GM12873 (cell line): ENCODE results near the gene ARHGAP23.
A peak's percentile ranks its signal among the peaks of the same experiment; 100 is the strongest.

Experiments used
- TF ChIP-seq, protein P1 (sequence below): IDR thresholded peaks from 2 replicates; pipeline ENCODE4 v1.5.1; 2012; ENCODE audit warnings: low read depth, mild to moderate bottlenecking, moderate library complexity, low read length, control low read depth; ENCODE audit not compliant: insufficient read depth; ENCODE audit errors: missing control alignments

The ARHGAP23 gene

DNA sequence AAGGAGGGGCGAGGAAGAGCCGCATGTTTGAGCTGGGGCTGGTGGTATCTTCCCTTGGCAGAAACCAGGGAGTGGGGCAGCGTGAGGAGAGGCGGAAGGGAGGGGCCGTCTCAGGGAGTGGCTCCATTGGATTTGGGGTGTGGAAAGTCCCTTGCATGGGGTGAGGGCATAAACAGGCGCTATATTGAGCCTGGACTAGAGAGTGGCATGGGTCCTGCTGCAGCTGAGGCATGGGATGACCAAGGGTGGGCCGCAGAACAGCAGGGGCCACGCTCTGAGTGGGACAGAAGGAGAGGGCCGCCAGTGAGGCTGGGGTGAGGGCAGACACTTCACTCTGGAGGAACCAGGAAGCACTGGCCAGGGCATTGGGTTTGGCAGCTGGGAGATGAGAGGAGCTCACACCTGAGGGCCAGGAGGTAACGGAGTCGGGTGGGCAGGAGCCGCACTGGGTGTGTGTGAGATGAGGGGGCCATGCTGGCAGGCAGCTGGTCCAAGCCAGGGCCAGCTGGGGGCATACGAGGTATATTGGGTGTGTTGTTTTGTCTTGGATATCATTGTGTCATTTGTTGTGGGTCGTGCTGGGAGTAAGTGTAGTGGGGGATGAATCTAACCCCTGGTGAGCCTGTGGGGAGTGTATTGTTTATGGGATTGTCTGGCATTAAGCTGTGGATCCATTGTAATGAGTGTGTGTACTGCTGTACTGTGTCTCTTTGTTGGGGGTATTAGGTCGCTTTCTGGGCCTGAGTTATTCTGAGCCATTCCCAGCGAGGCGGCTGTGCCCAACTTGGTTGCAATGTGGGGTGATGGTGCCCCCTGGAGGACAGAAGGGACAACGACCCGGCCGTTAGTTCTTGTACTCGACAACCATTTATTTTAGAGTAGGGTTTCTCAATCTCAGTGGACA is 56.2 kb downstream of the ARHGAP23 start:
- TF ChIP-seq, protein P1, sequence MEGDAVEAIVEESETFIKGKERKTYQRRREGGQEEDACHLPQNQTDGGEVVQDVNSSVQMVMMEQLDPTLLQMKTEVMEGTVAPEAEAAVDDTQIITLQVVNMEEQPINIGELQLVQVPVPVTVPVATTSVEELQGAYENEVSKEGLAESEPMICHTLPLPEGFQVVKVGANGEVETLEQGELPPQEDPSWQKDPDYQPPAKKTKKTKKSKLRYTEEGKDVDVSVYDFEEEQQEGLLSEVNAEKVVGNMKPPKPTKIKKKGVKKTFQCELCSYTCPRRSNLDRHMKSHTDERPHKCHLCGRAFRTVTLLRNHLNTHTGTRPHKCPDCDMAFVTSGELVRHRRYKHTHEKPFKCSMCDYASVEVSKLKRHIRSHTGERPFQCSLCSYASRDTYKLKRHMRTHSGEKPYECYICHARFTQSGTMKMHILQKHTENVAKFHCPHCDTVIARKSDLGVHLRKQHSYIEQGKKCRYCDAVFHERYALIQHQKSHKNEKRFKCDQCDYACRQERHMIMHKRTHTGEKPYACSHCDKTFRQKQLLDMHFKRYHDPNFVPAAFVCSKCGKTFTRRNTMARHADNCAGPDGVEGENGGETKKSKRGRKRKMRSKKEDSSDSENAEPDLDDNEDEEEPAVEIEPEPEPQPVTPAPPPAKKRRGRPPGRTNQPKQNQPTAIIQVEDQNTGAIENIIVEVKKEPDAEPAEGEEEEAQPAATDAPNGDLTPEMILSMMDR, result peak; percentile 72

DNA sequence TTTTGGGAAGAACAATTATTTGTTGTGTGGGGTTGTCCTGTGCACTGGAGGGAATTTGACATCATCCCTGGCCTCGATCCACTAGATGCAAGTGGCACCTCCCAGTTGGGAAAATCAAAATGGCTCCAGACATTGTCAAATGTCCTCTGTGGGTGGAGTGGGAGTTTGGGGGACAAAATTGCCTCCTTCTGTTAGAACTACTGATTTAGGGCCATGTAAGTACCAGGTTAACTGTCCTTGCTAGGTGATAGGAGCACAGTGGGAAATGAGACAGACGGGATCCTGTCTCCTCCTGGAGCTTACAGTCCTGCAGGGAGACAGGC is 56.8 kb downstream of the ARHGAP23 start:
- TF ChIP-seq, protein P1, result no peak

DNA sequence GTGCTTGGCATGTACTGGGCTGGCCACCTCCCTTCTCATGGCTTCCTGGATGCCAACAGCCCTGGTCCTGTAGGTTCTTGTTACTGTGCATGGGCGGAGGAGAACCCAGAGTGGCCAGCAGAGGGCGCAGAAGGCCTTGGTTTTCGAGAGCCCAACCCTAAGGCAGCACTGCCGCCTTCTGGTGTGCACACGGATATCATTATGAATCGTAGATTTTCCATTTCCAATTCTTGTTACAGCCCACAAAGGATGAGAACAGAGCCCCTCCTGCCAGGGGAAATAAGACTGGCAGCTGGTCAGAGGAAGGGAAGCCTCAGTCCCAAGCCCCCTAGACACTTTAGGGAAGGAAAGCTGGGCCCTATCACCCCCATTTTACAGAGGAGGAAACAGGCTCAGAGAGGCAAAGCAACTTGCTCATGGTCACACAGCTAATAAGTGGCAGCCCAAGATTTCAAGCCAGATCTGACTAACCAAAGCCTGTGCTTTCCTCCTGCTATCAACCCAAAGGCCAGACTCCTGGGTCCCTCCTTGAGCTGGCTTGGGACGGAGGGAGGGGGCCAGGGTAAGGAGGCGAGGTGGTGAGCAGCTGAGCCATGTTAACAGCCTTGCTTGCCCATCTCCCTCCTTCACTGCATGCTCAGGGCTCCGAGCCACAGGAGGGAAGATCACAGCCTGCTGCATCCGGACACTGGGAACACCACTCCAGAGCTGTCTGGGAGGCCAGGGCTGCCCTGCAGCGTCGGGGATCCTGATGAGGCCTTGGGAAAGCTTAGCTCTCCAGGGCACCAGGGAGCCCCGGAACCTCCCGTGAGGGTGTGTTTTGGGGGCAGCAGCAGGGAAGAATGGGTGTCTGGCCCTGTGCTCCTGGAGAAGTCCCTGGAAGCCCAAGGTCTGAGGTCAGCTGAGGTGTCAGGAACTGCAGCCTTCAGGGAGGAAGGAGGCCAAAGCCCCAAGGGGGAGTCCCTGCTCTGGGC is 64.1 kb downstream of the ARHGAP23 start:
- TF ChIP-seq, protein P1, result peak; percentile 87

DNA sequence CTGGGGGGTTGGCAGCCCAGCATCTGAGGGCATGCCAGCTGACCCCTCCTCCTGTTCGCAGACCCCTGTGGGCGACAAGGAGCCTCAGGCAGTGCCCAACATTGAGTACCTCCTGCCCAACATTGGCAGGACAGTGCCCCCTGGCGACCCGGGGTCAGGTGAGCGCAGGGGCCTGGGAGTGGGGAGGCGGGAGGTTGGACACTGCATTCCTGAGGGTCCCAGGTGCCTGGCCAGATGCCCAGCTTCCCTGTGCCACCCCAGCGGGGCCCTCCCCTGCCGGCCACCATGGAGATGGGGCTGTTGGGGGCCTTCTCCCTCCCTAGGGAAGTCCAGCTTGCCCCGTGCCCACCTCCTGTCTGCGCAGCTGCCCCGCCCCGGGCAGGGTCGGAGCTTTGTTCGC is 70.1 kb downstream of the ARHGAP23 start:
- TF ChIP-seq, protein P1, result no peak

DNA sequence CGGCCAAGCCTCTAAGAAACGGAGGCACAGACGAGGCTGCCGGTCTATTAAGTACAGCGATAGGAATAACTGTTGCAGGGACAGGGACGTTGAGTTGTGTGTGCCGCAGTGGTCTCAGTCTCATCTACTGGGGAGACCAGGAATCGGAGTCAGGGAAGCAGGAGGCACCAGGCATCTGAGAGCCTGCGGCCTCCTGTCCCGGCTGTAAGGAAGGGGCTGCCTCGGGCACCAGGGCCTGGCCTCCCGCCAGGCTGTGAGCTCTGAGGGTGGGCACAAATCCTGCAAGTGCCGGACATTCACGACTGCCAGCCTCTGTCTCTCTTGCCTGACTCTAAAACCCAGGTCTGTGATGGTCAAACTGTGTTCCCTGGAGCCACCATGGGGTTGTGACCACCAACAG is 76.0 kb downstream of the ARHGAP23 start:
- TF ChIP-seq, protein P1, result no peak

DNA sequence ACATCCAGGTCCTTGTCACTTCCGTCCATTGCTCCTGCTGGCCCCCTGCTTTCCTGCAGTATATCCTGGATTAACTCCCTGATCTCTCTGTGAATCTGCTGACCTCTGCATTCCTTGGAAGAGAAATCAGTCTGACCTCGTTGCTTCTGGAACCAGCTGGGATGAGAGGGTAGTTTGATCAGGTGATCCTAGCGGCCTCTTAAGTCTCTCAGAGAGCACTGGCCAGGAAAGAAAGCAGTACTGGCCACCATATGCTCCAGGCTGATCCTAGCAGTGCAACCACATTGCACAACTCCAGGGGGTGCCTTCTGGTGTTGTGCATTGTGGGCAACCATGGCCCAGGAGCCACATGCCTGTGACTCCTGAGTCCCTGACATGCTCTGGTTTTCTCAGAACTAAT is 79.2 kb downstream of the ARHGAP23 start:
- TF ChIP-seq, protein P1, result no peak

DNA sequence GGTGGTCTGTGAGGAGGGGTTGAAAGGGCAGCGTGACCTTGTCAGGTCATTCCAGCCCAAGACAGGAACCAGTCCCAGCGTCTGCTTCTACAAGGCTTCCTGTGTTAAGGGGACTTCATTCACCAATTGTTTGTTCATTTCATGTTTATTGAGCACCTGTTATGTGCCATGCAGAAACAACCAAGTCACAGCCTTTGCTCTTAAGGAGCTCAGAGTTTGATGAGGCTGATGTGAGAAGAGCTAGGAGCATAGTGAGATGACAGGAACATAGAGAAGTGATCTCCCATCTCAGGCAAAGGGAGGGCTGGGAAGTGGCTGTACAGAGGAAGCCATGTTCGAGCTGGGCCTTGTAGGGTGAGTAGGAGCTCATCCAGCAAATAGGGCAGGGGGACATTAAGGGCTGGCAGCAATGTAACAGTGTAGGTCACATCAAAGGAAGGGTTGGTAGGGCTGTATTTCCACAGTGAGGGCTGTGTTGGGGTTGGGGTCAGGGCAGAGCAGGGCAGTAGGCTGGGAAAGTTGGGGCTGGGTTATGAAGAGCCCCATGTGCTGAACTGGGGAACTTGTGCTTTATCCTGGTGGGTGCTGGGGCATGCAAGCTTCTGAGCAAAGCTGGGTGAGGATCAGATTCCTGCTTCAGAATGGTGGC is 79.8 kb downstream of the ARHGAP23 start:
- TF ChIP-seq, protein P1, result no peak
